ENCODE measurements around the gene PLEKHA7.

DNA sequence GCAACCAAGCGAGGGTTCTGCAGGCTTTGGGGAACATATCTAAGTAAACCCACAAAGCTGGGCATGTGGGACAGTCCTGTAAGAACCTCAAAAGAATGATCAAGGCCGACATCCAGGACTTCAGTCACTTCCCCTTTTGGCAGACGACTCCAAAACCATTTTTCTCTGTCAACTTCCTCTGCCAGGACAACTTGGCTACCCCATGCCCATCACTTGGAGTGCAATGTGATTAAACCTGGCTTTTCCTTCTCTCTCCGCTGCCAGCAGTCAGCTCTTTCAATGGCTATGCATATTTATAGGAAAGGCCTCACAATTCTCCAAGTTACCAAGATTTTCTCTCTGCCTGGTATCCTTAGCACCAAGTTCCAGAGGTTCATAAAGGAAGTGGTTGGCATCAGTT lies 196.9 kb downstream of the PLEKHA7 start:
- TF ChIP-seq, protein P1, sequence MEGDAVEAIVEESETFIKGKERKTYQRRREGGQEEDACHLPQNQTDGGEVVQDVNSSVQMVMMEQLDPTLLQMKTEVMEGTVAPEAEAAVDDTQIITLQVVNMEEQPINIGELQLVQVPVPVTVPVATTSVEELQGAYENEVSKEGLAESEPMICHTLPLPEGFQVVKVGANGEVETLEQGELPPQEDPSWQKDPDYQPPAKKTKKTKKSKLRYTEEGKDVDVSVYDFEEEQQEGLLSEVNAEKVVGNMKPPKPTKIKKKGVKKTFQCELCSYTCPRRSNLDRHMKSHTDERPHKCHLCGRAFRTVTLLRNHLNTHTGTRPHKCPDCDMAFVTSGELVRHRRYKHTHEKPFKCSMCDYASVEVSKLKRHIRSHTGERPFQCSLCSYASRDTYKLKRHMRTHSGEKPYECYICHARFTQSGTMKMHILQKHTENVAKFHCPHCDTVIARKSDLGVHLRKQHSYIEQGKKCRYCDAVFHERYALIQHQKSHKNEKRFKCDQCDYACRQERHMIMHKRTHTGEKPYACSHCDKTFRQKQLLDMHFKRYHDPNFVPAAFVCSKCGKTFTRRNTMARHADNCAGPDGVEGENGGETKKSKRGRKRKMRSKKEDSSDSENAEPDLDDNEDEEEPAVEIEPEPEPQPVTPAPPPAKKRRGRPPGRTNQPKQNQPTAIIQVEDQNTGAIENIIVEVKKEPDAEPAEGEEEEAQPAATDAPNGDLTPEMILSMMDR (conservative IDR thresholded peaks at IDR 0.05; ENCODE audit: low read length), result no peak
- no peak for TF ChIP-seq EZH2phosphoT487 (IDR thresholded peaks at IDR 0.05; ENCODE audit: borderline replicate concordance, low read depth, low read length)
